A549 treated with CORT108297 at 1 μM for 4 hours (cell line): Measurements from ENCODE around the gene CALY. TPM values are rescaled to one million over a fixed set of nuclear protein-coding genes. Genes with fewer than 3 reads are reported as not detected.

ENCODE experiments used
- total RNA-seq: library from RNA; stranded (reverse); fragments of 200-300 nt; extraction: Qiagen RNA extraction; gene quantifications from 5 replicates; pipeline ENCODE4 v1.2.3, GENCODE V29; 2022

The CALY gene, protein sequence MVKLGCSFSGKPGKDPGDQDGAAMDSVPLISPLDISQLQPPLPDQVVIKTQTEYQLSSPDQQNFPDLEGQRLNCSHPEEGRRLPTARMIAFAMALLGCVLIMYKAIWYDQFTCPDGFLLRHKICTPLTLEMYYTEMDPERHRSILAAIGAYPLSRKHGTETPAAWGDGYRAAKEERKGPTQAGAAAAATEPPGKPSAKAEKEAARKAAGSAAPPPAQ
- 0.54 to 1.5 TPM (median 0.81 TPM) in 5 replicates for total RNA-seq

DNA sequence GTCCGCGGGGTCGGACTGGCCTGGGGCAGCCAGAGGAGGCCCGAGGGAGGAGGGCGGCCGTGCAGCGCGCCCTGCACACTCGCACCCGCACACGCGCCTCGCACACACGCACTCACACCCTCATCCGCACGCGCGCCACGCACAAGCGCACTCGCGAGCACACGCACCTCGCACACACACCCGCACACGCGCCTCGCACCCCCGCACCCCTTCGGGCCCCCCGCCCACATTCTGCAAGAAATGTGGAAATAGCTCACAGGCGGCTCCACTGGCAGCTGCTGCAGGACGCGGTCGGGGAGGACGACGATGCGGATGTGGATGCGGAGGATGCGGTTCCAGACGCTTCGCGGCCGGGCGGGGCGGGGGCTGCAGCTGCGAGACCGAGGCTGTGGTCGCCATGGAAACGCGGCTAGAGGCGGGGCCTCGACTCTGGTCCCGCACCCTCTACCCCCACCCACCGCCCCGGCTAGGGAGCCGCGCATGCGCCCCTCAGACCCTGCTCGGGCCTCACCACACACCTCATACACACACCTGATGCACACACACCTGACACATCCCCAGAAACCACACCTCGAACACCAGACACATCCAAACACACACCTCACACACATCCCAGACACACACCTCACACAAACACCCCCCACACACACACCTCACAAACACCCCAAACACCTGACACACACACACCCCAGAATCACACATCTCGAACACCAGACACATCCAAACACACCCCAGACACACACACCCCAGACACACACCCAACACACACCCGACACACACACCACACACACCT lies at the start of gene CALY:
Gene CALY, minus strand, starts transcription at position 320 of the 793 bp plus-strand sequence. CDS start 7,907 bp downstream, outside the sequence.

DNA sequence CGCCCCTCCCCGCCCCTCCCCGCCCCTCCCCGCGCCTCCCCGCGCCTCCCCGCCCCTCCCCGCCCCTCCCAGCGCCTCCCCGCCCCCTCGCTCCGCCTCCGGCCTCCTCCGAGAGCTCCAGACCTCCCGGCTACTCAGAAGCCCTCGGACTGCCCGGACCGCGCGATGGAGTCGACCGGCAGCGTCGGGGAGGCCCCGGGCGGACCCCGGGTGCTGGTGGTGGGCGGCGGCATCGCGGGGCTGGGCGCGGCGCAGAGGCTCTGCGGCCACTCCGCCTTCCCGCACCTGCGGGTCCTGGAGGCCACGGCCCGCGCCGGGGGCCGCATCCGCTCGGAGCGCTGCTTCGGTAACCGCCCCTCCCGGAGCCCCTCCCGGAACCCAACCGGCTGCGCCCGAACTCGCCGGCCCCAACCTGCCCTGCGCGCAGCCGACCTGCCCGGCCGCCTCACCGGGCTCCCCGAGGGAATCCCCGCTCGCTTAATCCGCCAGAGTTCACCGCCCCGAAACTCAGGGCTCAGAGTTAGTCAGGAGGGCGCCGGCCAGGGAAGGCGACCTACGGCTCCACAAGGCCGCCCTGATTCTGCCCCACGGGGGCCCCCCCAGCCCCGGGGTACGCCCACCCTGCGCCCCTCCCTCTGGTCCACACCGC lies 42.6 kb upstream of the CALY start, which contains the start of gene PAOX:
Gene PAOX, plus strand, starts transcription at position 111 of the 649 bp plus-strand sequence. Its CDS starts 55 bp downstream, at position 166.

DNA sequence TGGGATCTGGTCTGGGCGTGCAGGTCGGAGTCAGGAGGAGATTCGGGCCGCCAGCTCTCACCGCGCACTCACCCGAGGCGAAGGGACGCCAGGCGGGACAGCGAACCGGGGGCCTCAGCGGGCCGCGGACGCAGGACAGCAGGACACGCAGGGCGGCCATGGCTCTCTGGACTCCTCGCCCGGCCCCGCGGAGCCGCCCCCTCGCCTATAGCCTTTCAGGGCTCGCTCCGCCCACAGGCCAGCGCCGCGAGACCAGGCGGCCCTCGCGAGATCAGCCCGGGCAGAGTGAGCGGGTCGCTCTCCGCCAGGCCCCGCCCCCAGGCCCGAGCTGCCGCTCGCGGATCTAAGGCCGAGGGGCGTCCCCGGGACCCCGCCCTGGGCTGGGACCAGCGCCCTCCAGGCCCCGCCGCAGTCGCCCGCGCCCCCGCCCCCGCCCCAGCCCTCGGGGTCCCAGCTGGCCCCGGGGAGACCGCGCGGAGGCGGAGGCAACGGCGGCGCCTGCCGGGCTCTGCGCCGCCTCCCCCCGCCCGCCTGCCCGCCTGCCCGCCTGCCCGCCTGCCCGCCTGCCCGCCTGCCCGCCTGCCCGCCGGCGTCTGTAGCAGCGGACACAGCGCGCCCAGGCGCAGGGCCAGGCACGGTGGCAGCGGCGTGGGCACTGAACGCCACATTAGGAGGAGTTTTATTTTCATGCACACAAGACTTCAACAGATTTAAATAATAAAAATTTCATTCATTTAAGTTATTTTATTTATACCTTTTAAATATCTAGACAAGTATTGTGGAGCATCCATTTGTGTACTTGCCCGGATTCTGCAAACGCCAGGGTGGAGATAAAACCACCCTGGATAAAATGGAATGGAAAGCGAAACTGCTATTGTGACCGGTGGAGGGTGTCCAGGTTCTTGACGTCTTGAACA lies 36.7 kb upstream of the CALY start, which contains the start of gene ECHS1:
Gene ECHS1, minus strand, starts transcription at position 181 of the 917 bp plus-strand sequence. Its CDS starts 21 bp downstream, at position 160.

DNA sequence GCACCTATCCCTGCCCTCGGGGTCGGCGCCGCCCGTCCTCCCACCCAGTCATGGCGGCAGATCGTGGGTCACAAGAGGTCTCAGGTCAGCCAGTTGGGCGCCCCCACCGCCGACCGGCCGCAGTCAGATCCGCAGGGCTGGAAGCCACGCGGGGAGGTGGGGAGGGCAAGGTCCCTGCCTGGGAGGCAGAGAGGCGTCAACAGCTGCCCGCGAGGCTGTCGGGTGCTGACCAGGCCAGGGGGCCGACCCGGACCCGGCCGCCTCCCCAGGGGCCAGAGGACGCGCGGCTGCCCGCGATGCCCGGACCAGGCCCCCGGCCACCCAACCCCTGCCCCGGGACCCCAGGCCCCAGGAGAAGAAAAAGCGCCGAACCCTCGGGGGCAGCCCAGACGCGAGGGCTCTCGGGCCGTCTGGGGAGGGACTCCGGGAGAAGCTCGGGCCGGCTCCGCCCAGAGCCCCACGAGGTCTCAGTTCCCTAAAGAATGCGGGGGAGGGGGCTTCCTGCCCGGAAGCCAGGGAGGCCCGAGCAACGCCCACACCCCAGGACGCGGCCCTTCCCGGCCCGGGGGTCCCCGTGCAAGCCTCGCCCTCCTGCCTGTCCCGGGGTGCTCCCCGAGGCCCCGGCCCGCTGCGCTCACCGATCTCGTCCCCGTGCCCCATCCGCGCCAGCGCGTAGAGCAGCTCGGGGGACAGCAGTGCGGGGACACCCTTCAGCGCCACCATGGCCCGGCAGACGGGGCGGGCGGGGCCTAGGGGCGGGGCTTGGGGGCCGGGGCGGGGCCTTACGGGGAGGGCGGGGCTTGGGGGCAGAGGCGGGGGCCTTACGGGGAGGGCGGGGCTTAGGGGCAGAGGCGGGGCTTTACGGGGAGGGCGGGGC lies 20.8 kb upstream of the CALY start, which contains the start of gene FUOM:
Gene FUOM, minus strand, starts transcription at position 735 of the 877 bp plus-strand sequence. Its CDS starts 12 bp downstream, at position 723.

DNA sequence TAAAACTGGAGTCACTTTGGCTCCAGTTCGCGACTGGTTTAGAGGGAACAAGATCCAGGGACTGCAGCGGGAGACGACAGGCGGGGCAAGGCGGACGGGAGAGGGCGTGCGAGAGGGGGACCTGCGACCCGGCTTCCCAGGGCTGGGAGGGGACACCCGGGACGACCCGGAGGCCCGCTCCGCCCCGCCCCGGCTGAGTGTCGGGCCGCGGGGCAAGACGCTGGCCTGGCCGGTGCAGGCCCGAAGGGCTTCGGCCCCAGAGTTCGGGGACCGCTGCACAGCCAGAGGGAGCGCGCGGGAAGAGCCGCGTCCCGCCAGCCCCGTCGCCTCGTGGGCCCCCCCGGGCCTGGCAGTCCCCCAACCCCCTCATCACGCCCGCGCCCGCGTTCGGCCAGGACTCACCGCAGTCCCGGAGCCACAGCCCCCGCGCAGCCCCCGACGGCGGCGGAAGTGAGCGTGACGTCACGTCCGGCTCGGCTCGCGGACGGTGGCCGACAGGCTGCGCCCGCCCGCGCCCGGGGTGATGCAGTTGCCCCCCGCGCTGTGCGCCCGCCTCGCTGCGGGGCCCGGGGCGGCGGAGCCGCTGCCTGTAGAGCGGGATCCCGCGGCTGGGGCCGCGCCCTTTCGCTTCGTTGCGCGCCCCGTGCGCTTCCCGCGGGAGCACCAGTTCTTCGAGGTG lies 28.1 kb downstream of the CALY start, which contains the start of the genes TUBGCP2 and ZNF511:
Gene TUBGCP2, minus strand, starts transcription at position 452 of the 679 bp plus-strand sequence. CDS start 5,931 bp downstream, outside the sequence.
Gene ZNF511, plus strand, starts transcription at position 494 of the 679 bp plus-strand sequence. Its CDS starts 30 bp downstream, at position 524.

DNA sequence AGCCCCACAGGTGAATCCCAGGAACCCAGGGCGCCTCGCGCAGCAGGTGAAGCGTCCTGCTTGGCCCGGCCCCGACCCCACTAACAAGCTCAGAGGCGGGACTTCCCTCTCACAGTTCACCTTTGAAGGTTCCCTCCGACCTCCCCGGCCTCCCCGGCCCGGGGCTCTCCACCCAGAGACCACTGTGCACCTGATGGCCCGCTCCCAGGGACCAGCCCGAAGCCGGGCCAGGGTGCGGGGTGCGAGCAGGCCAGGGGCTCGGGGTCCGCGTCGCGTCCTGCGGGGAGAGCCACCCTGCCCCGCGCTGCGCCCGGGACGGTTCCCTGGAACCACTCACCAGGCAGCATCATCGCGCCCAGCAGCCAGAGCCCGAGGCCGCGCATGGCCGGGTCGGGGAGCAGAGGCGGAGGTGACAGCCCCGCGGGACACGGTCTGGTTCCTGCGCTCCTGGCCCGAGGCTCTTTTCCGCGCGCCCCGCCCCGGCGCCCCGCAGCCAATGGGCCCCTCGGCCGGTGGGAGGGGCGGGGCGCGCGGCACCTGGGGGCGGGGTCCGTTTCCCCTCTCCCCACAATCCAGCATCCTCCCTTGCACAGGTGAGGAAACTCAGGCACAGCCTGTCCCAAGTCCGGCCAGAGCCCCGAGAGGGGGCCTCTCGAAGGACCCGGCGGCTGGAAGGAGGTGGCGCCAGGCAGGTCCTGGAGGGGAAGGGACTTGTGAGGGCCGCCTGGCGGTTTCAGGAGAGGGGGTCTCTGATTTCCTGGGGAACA lies 60.1 kb downstream of the CALY start, which contains the start of gene ADAM8:
Gene ADAM8, minus strand, starts transcription at position 434 of the 767 bp plus-strand sequence. Its CDS starts 51 bp downstream, at position 383.

Other genes starting within 250 kb of the CALY start
- 0.05 to 0.16 TPM (median 0.09 TPM) in 4 of 5 replicates, not detected in the other for gene ADGRA1, start 249.0 kb downstream of the CALY start, total RNA-seq
- gene KNDC1, start 176.7 kb downstream of the CALY start, total RNA-seq, result 0.69 to 2.2 TPM (median 2.1 TPM) in 5 replicates
- 0.07 to 0.10 TPM in 2 of 5 replicates, not detected in the others for gene UTF1, start 106.7 kb downstream of the CALY start, total RNA-seq
- gene VENTX, start 99.0 kb downstream of the CALY start, total RNA-seq, result not detected in 5 replicates
- gene ADAM8, start 60.0 kb downstream of the CALY start, total RNA-seq, result 2.3 to 4.8 TPM (median 3.7 TPM) in 5 replicates
- 37.5 to 46.8 TPM (median 45.3 TPM) in 5 replicates for gene TUBGCP2, start 28.0 kb downstream of the CALY start, total RNA-seq
- 57.1 to 78.5 TPM (median 74.2 TPM) in 5 replicates for gene ZNF511, start 28.0 kb downstream of the CALY start, total RNA-seq
- gene PRAP1, start 10.5 kb upstream of the CALY start, total RNA-seq, result 0.13 to 0.36 TPM in 2 of 5 replicates, not detected in the others
- 12.2 to 17.4 TPM (median 16.2 TPM) in 5 replicates for gene FUOM, start 21.1 kb upstream of the CALY start, total RNA-seq
- 136 to 162 TPM (median 147 TPM) in 5 replicates for gene ECHS1, start 36.5 kb upstream of the CALY start, total RNA-seq
- 1.7 to 2.4 TPM (median 2.1 TPM) in 5 replicates for gene PAOX, start 42.4 kb upstream of the CALY start, total RNA-seq
- gene MTG1, start 57.3 kb upstream of the CALY start, total RNA-seq, result 40.7 to 55.1 TPM (median 54.1 TPM) in 5 replicates
- 0.17 to 0.36 TPM (median 0.26 TPM) in 5 replicates for gene SPRN, start 87.7 kb upstream of the CALY start, total RNA-seq
- 0.09 to 0.47 TPM (median 0.27 TPM) in 5 replicates for gene SCART1, start 117.0 kb upstream of the CALY start, total RNA-seq
- 0.14 to 0.39 TPM (median 0.25 TPM) in 5 replicates for gene CYP2E1, start 190.5 kb upstream of the CALY start, total RNA-seq
- gene SYCE1, start 228.7 kb upstream of the CALY start, total RNA-seq, result not detected in 5 replicates